ENCODE results near the gene MED12. TPM values are rescaled to one million over a fixed set of nuclear protein-coding genes. Genes with fewer than 3 reads are reported as not detected.
"Not testable (repeated sequence)": the region's sequence is repeated elsewhere in the genome, so short reads cannot be mapped to it uniquely, and the experiment has no call there.

MED12 gene
- total RNA-seq, 2 experiments from 2014 or later: 44.5 to 55.3 TPM

DNA sequence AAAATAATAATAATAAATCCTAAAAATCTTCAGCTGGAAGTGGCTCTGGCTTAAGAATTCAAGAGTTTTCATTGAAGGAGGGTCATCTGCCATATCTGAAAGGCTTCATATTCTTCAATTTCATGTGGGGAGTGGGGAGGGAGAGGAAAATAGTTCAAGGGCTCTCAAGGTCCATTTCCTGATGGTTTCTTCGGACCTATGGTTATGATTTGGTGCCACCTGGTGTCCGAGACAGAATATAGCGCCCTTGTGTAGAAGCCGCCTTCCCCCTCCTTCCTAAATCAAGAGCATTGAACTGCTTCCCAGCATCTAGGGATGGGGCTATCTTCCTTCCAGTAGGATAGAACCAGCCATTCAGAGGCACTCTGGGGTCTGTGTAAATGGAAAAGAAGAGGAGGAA lies 60.5 kb downstream of the MED12 start:
- Histone ChIP-seq H3K4me1 (ENCODE audit: insufficient read depth, low read length) (peaks cover 20% of the 10 kb centered on the region), H3K9me3 (ENCODE audit: control insufficient read depth in 1 of 2, insufficient read depth in 1 of 2, low read length in 2 of 2) (no peaks in the 10 kb centered on the region), H3K27me3 (ENCODE audit: control insufficient read depth in 1 of 2, insufficient read depth in 2 of 2, low read length in 2 of 2) (no peaks in the 10 kb centered on the region), H3K27ac (ENCODE audit: low read depth in 1 of 2, low read length in 2 of 2) (no peak overlapping the region), H3K36me3 (ENCODE audit: insufficient read depth, low read length) (peaks cover 18% of the 10 kb centered on the region), H3K4me3 (ENCODE audit: low read length) (no peak overlapping the region)
- DNase-seq: peak in 12 of 14 experiments; percentile 9 to 77 (median 26)
- ChIA-PET CTCF (no interaction called here), POLR2A (interaction anchor here (2.2 kb wide), 1 partner anchor 75 kb away, joined by 7 read pairs; the partner anchor contains the start of gene ZMYM3)
- no peak for ATAC-seq (ENCODE audit: poor library complexity)
- Mint-ChIP-seq H3K36me3 (ENCODE audit: low read depth) (peaks cover 31% of the 10 kb centered on the region), H3K9me3 (no peaks in the 10 kb centered on the region), H3K27ac (no peak overlapping the region), H3K4me3 (peak overlapping the region; percentile 42), H3K4me1 (ENCODE audit: low read depth) (peaks cover 20% of the 10 kb centered on the region), H3K27me3 (no peaks in the 10 kb centered on the region)
- peak; percentile 59 for TF ChIP-seq CTCF (IDR thresholded peaks at IDR 0.05)
- intact Hi-C loops (cut with DNase I, micrococcal nuclease): loop anchor here (1.0 to 5.0 kb wide), 5 partner anchors 47 to 727 kb away; no protein-coding TSS in a partner anchor

DNA sequence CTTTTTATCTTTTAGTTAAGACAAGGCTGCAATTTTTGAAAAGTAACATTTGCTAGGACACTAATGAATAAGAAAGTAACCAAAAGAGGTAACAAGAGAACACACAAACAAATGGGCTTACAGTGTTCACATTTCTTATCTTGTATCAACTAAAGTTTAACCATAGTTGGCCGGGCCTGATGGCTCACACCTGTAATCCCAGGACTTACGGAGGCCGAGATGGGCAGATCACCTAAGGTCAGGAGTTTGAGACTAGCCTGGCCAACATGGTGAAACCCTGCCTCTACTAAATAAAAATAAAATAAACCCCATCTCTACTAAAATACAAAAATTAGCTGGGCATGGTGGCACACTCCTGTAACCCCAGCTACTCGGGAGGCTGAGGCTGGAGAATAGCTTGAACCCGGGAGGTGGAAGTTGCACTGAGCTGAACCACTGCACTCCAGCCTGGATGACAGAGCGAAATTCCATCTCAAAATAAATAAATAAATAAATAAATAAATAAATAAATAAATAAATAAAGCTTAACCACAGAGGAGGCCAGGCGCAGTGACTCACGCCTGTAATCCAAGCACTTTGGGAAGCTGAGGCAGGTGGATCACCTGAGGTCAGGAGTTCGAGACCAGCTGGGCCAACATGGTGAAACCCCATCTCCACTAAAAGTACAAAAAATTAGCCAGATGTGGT lies 62.3 kb downstream of the MED12 start:
- H3K4me3 ChIP-seq (ENCODE audit: low read length); H3K9me3 Mint-ChIP-seq; DNase-seq; H3K27ac ChIP-seq (ENCODE audit: low read depth in 1 of 2, low read length in 2 of 2); CTCF ChIA-PET; ATAC-seq (ENCODE audit: poor library complexity); H3K9me3 ChIP-seq (ENCODE audit: control insufficient read depth in 1 of 2, insufficient read depth in 1 of 2, low read length in 2 of 2); H3K27me3 ChIP-seq (ENCODE audit: control insufficient read depth in 1 of 2, insufficient read depth in 2 of 2, low read length in 2 of 2); H3K27me3 Mint-ChIP-seq: not testable (repeated sequence)
- intact Hi-C loops (cut with DNase I, micrococcal nuclease): loop anchor here (1.0 to 10.0 kb wide), 5 partner anchors 74 to 208 kb away; partner anchors contain the start of genes NONO (in 1 of the 2), SNX12 (in 1 of the 2), TAF1 (in 1 of the 2) and ZMYM3 (in 1 of the 2)
- POLR2A ChIA-PET: interaction anchor here (0.7 to 3.2 kb wide), 10 partner anchors 7 to 411 kb away, joined by 3 to 55 read pairs (median 6); partner anchors contain the start of genes FOXO4, MED12, NONO and OGT
- Mint-ChIP-seq H3K4me3 (peak overlapping the region; percentile 30), H3K27ac (peak overlapping the region; percentile 98), H3K4me1 (ENCODE audit: low read depth) (peaks cover 25% of the 10 kb centered on the region), H3K36me3 (ENCODE audit: low read depth) (peaks cover 22% of the 10 kb centered on the region)
- peaks cover 10% of the 10 kb centered on the region for H3K36me3 ChIP-seq (ENCODE audit: insufficient read depth, low read length)
- peaks cover 20% of the 10 kb centered on the region for H3K4me1 ChIP-seq (ENCODE audit: insufficient read depth, low read length)

- Mint-ChIP-seq H3K27ac (peak overlapping the region; percentile 98), H3K4me1 (ENCODE audit: low read depth) (peaks cover 25% of the 10 kb centered on the region), H3K9me3 (no peaks in the 10 kb centered on the region), H3K36me3 (ENCODE audit: low read depth) (peaks cover 22% of the 10 kb centered on the region), H3K4me3 (peak overlapping the region; percentile 98), H3K27me3 (no peaks in the 10 kb centered on the region)
- TF ChIP-seq CTCF (IDR thresholded peaks at IDR 0.05): no peak
- no peaks in the 10 kb centered on the region for H3K27me3 ChIP-seq (ENCODE audit: control insufficient read depth in 1 of 2, insufficient read depth in 2 of 2, low read length in 2 of 2)
- ATAC-seq (ENCODE audit: poor library complexity): peak; percentile 49
- H3K4me1 ChIP-seq (ENCODE audit: insufficient read depth, low read length): peaks cover 20% of the 10 kb centered on the region
- H3K4me3 ChIP-seq (ENCODE audit: low read length): peak overlapping the region; percentile 68
- peaks cover 10% of the 10 kb centered on the region for H3K36me3 ChIP-seq (ENCODE audit: insufficient read depth, low read length)
- H3K9me3 ChIP-seq (ENCODE audit: control insufficient read depth in 1 of 2, insufficient read depth in 1 of 2, low read length in 2 of 2): no peaks in the 10 kb centered on the region
- intact Hi-C loops (cut with DNase I, micrococcal nuclease): loop anchor here (1.0 to 10.0 kb wide), 5 partner anchors 73 to 209 kb away; partner anchors contain the start of genes NONO (in 1 of the 2), SNX12 (in 1 of the 2), TAF1 (in 1 of the 2) and ZMYM3 (in 1 of the 2)
- CTCF ChIA-PET: interaction anchor here (0.7 to 1.3 kb wide), 2 partner anchors 102 to 748 kb away, joined by 3 to 5 read pairs; partner anchors contain the start of gene NONO
- POLR2A ChIA-PET: interaction anchor here (0.7 to 3.2 kb wide), 18 partner anchors 8 to 1048 kb away, joined by 3 to 55 read pairs (median 6); partner anchors contain the start of genes CXorf65, FOXO4, IGBP1 and IL2RG
- peak overlapping the region; percentile 89 to 92 for H3K27ac ChIP-seq (ENCODE audit: low read depth in 1 of 2, low read length in 2 of 2)
- DNase-seq: peak in 12 of 14 experiments; percentile 3 to 78 (median 18)
Observed at GRCh38 chrX:71181558-71181909, 63.1 kb downstream of the MED12 start.

All from CD4-positive, alpha-beta T cell (primary cell).